Fibroblast of skin of back (primary cell): ENCODE measurements around the gene PGP.

Experiments used
- DNase-seq: peaks from one replicate; pipeline ENCODE4 v3.0.0-alpha.2; 2013

The PGP gene

GRCh38 chr16:2237493-2238149 is 23.0 kb upstream of the PGP start:
- no peak for DNase-seq

DNA sequence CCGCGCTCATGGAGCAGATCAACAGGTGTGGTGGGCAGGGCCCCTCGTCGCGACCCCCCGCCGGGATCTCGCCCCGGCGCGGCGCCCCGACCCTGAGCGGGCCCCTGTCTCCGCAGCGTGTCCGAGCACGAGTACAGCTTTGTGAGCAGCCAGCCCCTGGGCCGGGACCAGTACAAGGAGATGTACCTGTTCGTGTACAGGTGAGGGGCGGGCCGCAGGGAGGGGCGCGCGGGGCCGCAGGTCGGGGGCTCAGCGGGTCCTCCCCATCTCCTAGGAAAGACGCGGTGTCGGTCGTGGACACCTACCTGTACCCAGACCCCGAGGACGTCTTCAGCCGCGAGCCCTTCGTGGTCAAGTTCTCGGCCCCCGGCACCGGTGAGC is 22.5 kb upstream of the PGP start:
- DNase-seq = no peak

- DNase-seq = no peak
Measured at GRCh38 chr16:2236337-2237101, 21.9 kb upstream of the PGP start, which contains the start of gene DNASE1L2. TSS of gene DNASE1L2 (plus strand) at chr16:2236444. CDS start at chr16:2236817, 373 bp downstream.

- DNase-seq = no peak
Measured at GRCh38 chr16:2235695-2236336, 21.2 kb upstream of the PGP start.

DNA sequence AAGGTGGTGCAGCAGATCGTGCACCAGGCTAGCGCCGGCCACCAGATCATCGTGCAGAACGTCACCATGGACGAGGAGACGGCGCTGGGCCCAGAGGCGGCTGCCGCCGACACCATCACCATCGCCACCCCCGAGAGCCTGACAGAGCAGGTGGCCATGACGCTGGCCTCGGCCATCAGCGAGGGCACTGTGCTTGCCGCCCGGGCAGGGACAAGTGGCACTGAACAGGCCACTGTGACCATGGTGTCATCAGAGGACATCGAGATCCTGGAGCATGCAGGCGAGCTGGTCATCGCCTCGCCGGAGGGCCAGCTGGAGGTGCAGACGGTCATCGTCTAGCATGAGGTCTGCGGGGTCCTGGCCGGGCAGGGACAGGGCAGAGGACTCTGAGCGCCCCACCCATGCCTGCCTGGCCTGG is 20.6 kb upstream of the PGP start:
- DNase-seq = no peak

- DNase-seq = no peak
Measured at GRCh38 chr16:2234813-2235170, 20.2 kb upstream of the PGP start.

DNA sequence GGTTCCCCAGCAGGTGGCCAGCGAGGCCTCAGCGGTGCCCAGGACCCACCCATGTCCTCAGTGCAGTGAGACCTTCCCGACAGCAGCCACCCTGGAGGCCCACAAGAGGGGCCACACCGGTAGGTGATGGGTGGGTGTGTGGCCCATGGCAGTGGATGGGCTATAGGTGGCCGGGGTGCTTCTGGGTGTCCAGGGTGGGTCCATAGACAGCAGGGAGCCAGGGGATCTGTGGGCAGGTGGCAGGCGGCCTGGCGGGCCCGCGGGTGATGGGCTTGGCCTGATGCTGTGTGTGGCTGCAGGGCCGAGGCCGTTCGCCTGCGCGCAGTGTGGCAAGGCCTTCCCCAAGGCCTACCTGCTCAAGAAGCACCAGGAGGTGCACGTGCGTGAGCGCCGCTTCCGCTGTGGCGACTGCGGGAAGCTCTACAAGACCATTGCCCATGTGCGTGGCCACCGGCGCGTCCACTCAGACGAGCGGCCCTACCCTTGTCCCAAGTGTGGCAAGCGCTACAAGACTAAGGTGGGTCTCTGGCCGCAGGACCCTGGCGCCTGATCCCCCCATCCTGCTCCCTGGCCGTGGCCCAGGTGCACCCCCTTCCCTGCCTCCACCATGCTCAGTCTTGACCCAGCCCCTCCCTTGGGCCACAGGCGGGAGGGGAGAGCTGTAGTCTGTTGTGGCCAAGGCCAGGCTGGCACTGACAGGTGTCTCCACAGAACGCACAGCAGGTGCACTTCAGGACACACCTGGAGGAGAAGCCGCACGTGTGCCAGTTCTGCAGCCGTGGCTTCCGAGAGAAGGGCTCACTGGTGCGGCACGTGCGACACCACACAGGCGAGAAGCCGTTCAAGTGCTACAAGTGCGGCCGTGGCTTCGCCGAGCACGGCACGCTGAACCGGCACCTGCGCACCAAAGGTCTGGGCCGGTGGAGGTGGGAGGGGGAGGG is 19.5 kb upstream of the PGP start:
- DNase-seq = no peak

GRCh38 chr16:2233046-2233775 is 18.6 kb upstream of the PGP start:
- no peak for DNase-seq

- no peak for DNase-seq
Measured at GRCh38 chr16:2232094-2232990, 17.7 kb upstream of the PGP start.

DNA sequence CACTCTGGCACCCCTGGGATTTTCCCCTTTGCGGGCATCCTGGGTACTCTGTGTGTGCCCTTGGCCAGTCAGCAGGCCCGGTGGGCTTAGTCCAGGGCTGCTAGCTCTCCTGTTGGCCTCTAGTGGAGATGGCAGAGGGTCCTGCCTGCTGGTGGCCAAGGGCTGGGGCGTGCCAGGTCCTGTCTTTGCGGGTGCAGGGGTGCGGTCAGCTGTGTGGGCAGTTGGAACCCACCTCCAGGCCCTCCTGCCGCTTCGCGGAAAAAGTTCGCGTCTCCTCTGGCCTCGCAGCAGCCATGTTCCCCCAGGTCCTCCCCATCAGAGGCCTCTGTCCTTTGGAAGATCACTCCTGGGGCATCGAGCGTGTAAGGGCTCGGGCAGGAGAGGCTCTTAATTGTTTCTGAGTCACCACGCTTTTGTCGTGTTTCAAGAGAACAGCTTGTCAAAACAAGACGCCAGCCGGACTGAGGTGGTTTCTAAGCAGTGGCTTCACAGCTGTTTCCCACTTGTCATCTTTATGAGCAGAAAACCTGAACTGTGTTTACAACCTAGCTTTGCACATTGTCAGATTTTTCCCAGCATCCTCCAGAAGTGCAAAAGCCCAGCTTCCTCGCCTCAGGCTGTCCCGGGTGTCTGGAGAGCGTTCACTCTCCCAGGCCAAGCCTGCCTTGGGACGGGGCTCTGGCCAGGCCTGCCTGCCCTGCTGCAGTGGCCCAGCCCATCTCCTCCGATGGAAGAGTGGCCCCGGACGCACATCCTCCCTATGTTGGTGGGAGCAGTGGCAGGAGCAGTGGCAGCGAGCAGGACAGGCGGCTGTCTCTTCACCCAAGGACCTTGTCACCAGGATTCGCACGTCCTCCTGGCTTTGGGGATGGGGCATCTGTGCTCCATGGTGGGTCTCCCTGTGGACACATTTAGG is 16.6 kb upstream of the PGP start:
- DNase-seq = no peak

- no peak for DNase-seq
Measured at GRCh38 chr16:2230376-2230775, 15.7 kb upstream of the PGP start.

- no peak for DNase-seq
Measured at GRCh38 chr16:2229632-2230250, 15.1 kb upstream of the PGP start.

DNA sequence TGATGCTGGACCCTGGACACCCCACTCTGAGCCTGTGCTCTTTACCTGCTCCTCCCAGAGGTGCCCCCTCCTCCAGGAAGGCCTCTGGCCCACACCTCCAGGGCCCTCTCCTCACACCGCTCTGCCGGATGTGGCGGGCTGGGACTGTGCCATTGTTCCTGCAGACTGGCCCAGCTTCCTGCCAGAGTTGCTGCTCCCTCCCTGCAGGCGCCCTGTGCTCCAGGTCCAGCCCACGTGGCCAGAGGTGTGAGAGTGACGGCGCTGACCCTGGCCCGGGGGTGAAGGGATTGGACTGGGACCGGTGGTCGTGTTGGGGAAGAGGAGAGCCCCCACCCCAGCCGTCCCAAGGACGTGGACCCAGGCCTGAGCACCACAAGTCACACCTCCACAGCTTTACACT is 14.5 kb upstream of the PGP start:
- DNase-seq = no peak

DNA sequence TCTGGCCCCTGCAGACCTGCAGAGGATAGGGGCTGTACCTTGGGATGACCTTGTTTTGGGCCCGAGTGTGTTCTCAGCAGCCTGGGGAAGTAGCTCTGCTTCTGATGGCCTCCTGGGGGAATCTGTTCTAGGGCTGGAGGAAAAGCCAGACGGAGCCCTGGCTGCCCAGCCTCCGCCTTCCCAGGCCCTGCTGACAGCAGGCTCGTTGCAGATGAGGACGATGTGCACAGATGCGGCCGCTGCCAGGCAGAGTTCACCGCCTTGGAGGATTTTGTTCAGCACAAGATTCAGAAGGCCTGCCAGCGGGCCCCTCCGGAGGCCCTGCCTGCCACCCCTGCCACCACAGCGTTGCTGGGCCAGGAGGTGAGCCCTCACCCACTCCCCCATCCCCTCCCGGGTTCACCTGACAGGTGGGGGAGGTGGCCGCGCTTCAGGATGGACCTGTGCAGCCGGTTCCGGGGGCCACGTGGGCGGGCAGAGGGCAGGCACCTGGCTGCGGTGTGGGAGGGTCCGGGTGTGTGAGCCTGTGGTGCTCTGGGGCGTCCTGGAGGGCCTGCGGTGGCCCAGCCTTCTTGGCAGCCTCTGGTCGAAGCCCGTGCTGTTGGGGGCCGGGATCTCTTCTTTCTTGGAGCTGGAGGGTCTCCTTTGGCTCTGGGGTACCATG is 13.7 kb upstream of the PGP start:
- no peak for DNase-seq

GRCh38 chr16:2226918-2227317 is 12.3 kb upstream of the PGP start:
- no peak for DNase-seq

DNA sequence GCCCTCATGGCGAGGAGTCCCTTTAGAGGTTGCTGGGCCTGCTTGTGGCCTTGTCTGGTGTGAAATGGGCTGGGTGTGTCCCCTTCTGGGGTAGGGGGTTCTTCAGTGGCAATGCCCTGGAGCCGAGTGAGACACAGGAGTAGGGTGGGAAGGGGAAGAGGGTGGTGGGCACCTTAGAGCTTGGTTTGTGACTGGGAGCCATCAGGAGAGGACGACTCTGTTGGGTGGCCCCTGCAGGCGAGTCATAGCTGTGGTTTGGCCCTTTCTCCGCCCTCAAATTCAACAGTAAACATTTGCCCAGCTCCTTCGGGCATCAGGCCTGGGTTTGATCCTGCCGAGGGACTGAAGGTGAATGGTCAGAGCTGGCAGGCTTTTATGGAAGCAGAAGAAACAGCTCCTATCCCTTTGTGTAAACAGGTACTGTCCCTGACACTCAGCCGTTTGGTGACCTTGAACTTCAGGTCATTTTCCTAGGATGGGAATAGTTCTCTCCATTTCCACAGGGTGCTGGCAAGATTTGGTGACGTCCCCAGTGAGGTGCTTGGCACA is 11.7 kb upstream of the PGP start:
- no peak for DNase-seq

DNA sequence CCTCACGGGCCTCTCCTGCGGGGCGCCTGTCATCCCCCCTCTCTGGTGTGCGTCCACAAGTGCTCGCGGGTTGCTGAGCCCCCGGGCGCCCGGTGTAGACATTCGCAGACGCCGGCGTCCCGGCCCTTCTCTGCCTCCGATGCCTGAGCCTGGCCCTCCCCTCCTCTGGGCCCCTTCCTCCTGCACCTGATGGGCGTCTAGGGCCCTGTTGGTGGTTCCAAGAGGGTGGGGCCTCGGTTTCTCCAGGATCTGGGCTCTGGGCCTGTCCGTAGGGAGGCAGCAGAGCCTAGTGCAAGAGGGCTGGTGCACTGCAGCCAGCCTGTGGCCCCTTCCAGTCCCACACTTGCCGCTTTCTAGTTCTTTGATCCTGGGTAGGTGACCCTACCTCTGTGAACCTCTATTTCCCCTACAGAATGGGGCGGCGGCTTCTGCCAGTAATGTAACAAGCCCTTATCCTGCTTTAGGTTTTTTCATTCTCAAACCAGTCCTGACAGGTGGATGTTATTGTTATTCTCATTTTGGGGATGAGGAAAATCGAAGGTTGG is 9.4 kb upstream of the PGP start:
- peak; percentile 46 for DNase-seq
